OCI-LY7 (cell line): Measurements from ENCODE around the gene INSIG1. TPM values are rescaled to one million over a fixed set of nuclear protein-coding genes. Genes with fewer than 3 reads are reported as not detected.

Experiments used
- BruUV-seq: library from RNA; stranded (reverse); fragments of 400-500 nt; replicated peaks from 2 replicates; lab custom pipeline; 2021; lab: Mats Ljungman, UMichigan
- CTCF ChIA-PET: fragments of 300-600 bp; sonication (Branson Sonifier 250); formaldehyde crosslinking; loops from one replicate; lab custom pipeline; 2022; ENCODE audit warnings: antibody characterized with exemption; ENCODE audit not compliant: unreplicated experiment; lab: Charles Lee
- POLR2A ChIA-PET: fragments of 300-600 bp; sonication (Branson Sonifier 250); formaldehyde crosslinking; loops from one replicate; lab custom pipeline; 2022; ENCODE audit warnings: antibody characterized with exemption; lab: Charles Lee
- DNase-seq: peaks from one replicate; pipeline ENCODE4 v3.0.0-alpha.2; 2015; ENCODE audit warnings: low spot score
- H2AFZ ChIP-seq: fragments of 200-600 bp; sonication (generic), shearing (Covaris generic); 2 replicates; pipeline ENCODE4 v1.6.1; 2014; ENCODE audit warnings: mild to moderate bottlenecking, antibody characterized with exemption, low read length, moderate library complexity
- H3K27ac ChIP-seq: fragments of 200-600 bp; sonication (generic); 2 replicates; pipeline ENCODE4 v1.5.1; 2014; ENCODE audit warnings: mixed run types, low read depth, mild to moderate bottlenecking, moderate library complexity, low read length, inconsistent platforms; ENCODE audit not compliant: poor library complexity, severe bottlenecking
- H3K36me3 ChIP-seq: fragments of 200-600 bp; sonication (generic); 2 replicates; pipeline ENCODE4 v1.6.1; 2014; ENCODE audit warnings: mild to moderate bottlenecking, antibody characterized with exemption, low read length, moderate library complexity, mixed read lengths; ENCODE audit not compliant: insufficient read depth
- H3K4me1 ChIP-seq: fragments of 200-600 bp; sonication (generic); 2 replicates; pipeline ENCODE4 v1.5.1; 2014; ENCODE audit warnings: mild to moderate bottlenecking, low read length; ENCODE audit not compliant: insufficient read depth, poor library complexity, severe bottlenecking
- H3K4me2 ChIP-seq: fragments of 200-600 bp; sonication (generic); 2 replicates; pipeline ENCODE4 v1.6.1; 2014; ENCODE audit warnings: mild to moderate bottlenecking, low read length
- H3K4me3 ChIP-seq: fragments of 200-600 bp; sonication (generic); 2 replicates; pipeline ENCODE4 v1.5.1; 2014; ENCODE audit warnings: mild to moderate bottlenecking, low read depth, low read length; ENCODE audit not compliant: poor library complexity, severe bottlenecking
- H3K79me2 ChIP-seq: fragments of 200-600 bp; sonication (generic); 2 replicates; pipeline ENCODE4 v1.6.1; 2016; ENCODE audit warnings: low read depth, mild to moderate bottlenecking, low read length, moderate library complexity, mixed read lengths; ENCODE audit not compliant: insufficient read depth
- H3K9me2 ChIP-seq: fragments of 200-600 bp; sonication (generic); 2 replicates; pipeline ENCODE4 v1.6.1; 2016; ENCODE audit warnings: mild to moderate bottlenecking, low read length, mixed read lengths; ENCODE audit not compliant: insufficient read depth
- H3K9me3 ChIP-seq: fragments of 200-600 bp; sonication (generic); 2 replicates; pipeline ENCODE4 v1.6.1; 2014; ENCODE audit warnings: mild to moderate bottlenecking, mixed run types, low read length, mixed read lengths
- H4K20me1 ChIP-seq: fragments of 200-600 bp; sonication (generic); 2 replicates; pipeline ENCODE4 v1.6.1; 2014; ENCODE audit warnings: mild to moderate bottlenecking, antibody characterized with exemption, low read length, moderate library complexity, mixed read lengths; ENCODE audit not compliant: insufficient read depth
- CTCF ChIP-seq: fragments of 200-600 bp; sonication (generic); conservative IDR thresholded peaks from 2 replicates; pipeline ENCODE4 v1.5.1; 2014; ENCODE audit warnings: mild to moderate bottlenecking, antibody characterized with exemption, low read length, moderate library complexity, mixed read lengths
- EZH2phosphoT487 ChIP-seq: fragments of 200-600 bp; sonication (generic); IDR thresholded peaks from 2 replicates; pipeline ENCODE4 v1.6.1; 2018; ENCODE audit warnings: low read depth, borderline replicate concordance, mild to moderate bottlenecking, mixed run types, antibody characterized with exemption, low read length, moderate library complexity, mixed read lengths
- intact Hi-C: fragments of 100-400 bp; cut with micrococcal nuclease; formaldehyde crosslinking; loops from one replicate; pipeline ENCODE4 v1.10.0; 2022; ENCODE audit not compliant: unreplicated experiment
- total RNA-seq, 2 experiments: library from RNA; depleted of rRNA in 1 of 2; stranded (reverse); fragments of >200 nt in 1 of 2; shearing (Covaris generic) in 1 of 2; gene quantifications; 2 replicates each; pipeline ENCODE4 v1.2.3, GENCODE V29; 2014 to 2022

The INSIG1 gene
- total RNA-seq, 2 experiments from 2014 or later, result 122 to 164 TPM

GRCh38 chr7:155260498-155260872, 37.2 kb upstream of the INSIG1 start:
- DNase-seq, result no peak
- no peak overlapping the region for H3K4me3 ChIP-seq
- POLR2A ChIA-PET, result no interaction called here
- H3K36me3 ChIP-seq, result no peaks in the 10 kb centered on the region
- H2AFZ ChIP-seq, result no peak overlapping the region
- no peaks in the 10 kb centered on the region for H3K9me3 ChIP-seq
- no peak for TF ChIP-seq CTCF
- TF ChIP-seq EZH2phosphoT487, result no peak
- no peaks in the 10 kb centered on the region for H3K9me2 ChIP-seq
- no peak overlapping the region for H3K4me2 ChIP-seq
- CTCF ChIA-PET, result no interaction called here
- BruUV-seq, result no TSS peak
- intact Hi-C loops, result no loop called here
- H4K20me1 ChIP-seq, result no peaks in the 10 kb centered on the region
- no peak overlapping the region for H3K27ac ChIP-seq
- H3K4me1 ChIP-seq, result no peaks in the 10 kb centered on the region
- no peaks in the 10 kb centered on the region for H3K79me2 ChIP-seq

GRCh38 chr7:155261031-155261985, 36.4 kb upstream of the INSIG1 start:
- Histone ChIP-seq H2AFZ (no peak overlapping the region), H4K20me1 (no peaks in the 10 kb centered on the region), H3K9me3 (no peaks in the 10 kb centered on the region), H3K27ac (no peak overlapping the region), H3K79me2 (no peaks in the 10 kb centered on the region), H3K4me3 (no peak overlapping the region), H3K9me2 (no peaks in the 10 kb centered on the region), H3K36me3 (no peaks in the 10 kb centered on the region), H3K4me2 (no peak overlapping the region), H3K4me1 (no peaks in the 10 kb centered on the region)
- ChIA-PET POLR2A (no interaction called here), CTCF (interaction anchor here (0.6 kb wide), 1 partner anchor 333 kb away, joined by 3 read pairs; no protein-coding TSS in a partner anchor)
- no peak for DNase-seq
- intact Hi-C loops, result no loop called here
- no TSS peak for BruUV-seq
- TF ChIP-seq EZH2phosphoT487 (no peak), CTCF (no peak)

DNA sequence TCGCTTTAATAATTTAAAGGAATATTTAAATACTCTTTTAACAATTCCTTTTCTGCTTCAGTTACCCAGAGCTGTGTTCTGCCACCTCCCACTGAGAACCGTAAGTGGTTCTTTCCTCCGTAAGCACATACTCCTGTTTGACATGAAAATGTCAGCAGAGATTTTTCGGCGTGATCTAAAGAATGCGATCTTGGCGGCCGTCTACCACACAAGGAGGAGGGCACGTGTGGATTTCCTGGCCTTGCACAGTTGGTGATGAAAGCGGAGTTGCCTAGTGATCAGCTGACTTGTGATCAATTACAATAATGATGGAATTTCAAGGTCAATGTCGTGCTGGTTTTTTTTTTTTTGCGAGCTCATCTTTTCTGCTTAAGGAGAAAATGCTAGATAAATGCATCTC, 35.6 kb upstream of the INSIG1 start:
- Histone ChIP-seq H3K79me2 (no peaks in the 10 kb centered on the region), H2AFZ (no peak overlapping the region), H3K4me1 (no peaks in the 10 kb centered on the region), H3K27ac (no peak overlapping the region), H3K4me3 (no peak overlapping the region), H3K9me3 (no peaks in the 10 kb centered on the region), H4K20me1 (no peaks in the 10 kb centered on the region), H3K4me2 (no peak overlapping the region), H3K36me3 (no peaks in the 10 kb centered on the region), H3K9me2 (no peaks in the 10 kb centered on the region)
- POLR2A ChIA-PET, result no interaction called here
- no peak for DNase-seq
- intact Hi-C loops, result no loop called here
- BruUV-seq, result no TSS peak
- TF ChIP-seq EZH2phosphoT487 (no peak), CTCF (no peak)
- CTCF ChIA-PET, result interaction anchor here (0.6 kb wide), 1 partner anchor 334 kb away, joined by 3 read pairs; no protein-coding TSS in a partner anchor
